Spleen (tissue), 11 donors: ENCODE results near the gene CNTLN. TPM values are rescaled to one million over a fixed set of nuclear protein-coding genes. Genes with fewer than 3 reads are reported as not detected.

Experiments used
- DNase-seq: peaks from one replicate; pipeline ENCODE4 v3.0.0-alpha.2; 2020
- H3K27ac ChIP-seq, 8 donors: fragments of 200-600 bp; sonication (generic) in 7 of 8; 1 replicate in 4 of 8; 2 replicates in 4 of 8; pipeline versions ENCODE4 v1.5.0 to v1.8.0; 2016 to 2021; ENCODE audit warnings: inconsistent platforms in 4 of 8, mild to moderate bottlenecking in 4 of 8, moderate library complexity in 1 of 8
- H3K27me3 ChIP-seq, 7 donors: fragments of 200-600 bp; sonication (generic) in 6 of 7; replicated peaks in 1 of 7; 1 replicate in 4 of 7; 2 replicates in 3 of 7; pipeline versions ENCODE4 v1.5.0 to v1.8.0; 2016 to 2021; ENCODE audit warnings: inconsistent platforms in 3 of 7, mild to moderate bottlenecking in 1 of 7
- H3K36me3 ChIP-seq, 6 donors: fragments of 200-600 bp; sonication (generic) in 5 of 6; 1 replicate in 4 of 6; 2 replicates in 2 of 6; pipeline versions ENCODE4 v1.5.0 to v1.8.0; 2016 to 2021; ENCODE audit warnings: inconsistent platforms in 2 of 6
- H3K4me1 ChIP-seq, 6 donors: fragments of 200-600 bp; sonication (generic) in 5 of 6; 1 replicate in 3 of 6; 2 replicates in 3 of 6; pipeline versions ENCODE4 v1.5.0 to v1.8.0; 2016 to 2021; ENCODE audit warnings: inconsistent platforms in 3 of 6
- H3K4me3 ChIP-seq, 8 donors: fragments of 200-600 bp; sonication (generic) in 7 of 8; 1 replicate in 4 of 8; 2 replicates in 4 of 8; pipeline versions ENCODE4 v1.5.0 to v1.8.0; 2016 to 2021; ENCODE audit warnings: inconsistent platforms in 4 of 8, mild to moderate bottlenecking in 4 of 8, moderate library complexity in 2 of 8
- H3K9me3 ChIP-seq, 8 donors: fragments of 200-600 bp; sonication (generic) in 7 of 8; 1 replicate in 4 of 8; 2 replicates in 4 of 8; pipeline versions ENCODE4 v1.5.0 to v1.8.0; 2016 to 2021; ENCODE audit warnings: inconsistent platforms in 4 of 8
- CTCF ChIP-seq, 11 experiments: fragments of 200-600 bp in 7 of 11; fragments of 450-650 bp in 4 of 11; sonication (generic) in 4 of 11; IDR thresholded peaks in 8 of 11; conservative IDR thresholded peaks in 3 of 11; 1 replicate in 7 of 11; 2 replicates in 4 of 11; pipeline versions ENCODE4 v1.4.0 to v1.8.0; 2016 to 2021; ENCODE audit warnings: antibody characterized with exemption in 11 of 11, inconsistent platforms in 4 of 11, mild to moderate bottlenecking in 1 of 11
- POLR2A ChIP-seq, 3 donors: fragments of 450-650 bp; IDR thresholded peaks; one replicate each; pipeline ENCODE4 v1.5.1; 2017; ENCODE audit warnings: antibody characterized with exemption in 3 of 3, mild to moderate bottlenecking in 1 of 3
- POLR2AphosphoS5 ChIP-seq, 3 donors: sonication (generic); formaldehyde crosslinking; IDR thresholded peaks; one replicate each; pipeline ENCODE4 v1.5.1; 2017; ENCODE audit warnings: antibody characterized with exemption in 3 of 3
- WGBS, 5 donors: extraction: QIAGEN DNeasy Blood & Tissue Kit in 3 of 5; methylation state at CpG; one replicate each; pipeline versions ENCODE4 v1.1.5 to v1.1.7; 2013 to 2018; 5-methylcytosine and 5-hydroxymethylcytosine counted together
- intact Hi-C: fragments of 100-400 bp; cut with DNase I; formaldehyde crosslinking; loops from one replicate; pipeline ENCODE4 v1.15.0; 2023; ENCODE audit warnings: low total_unique reads
- polyA plus RNA-seq, 3 donors: library from polyadenylated mRNA; stranded (reverse); fragments of 200-250 nt; gene quantifications; one replicate each; pipeline ENCODE4 v1.2.1, GENCODE V29; 2013
- total RNA-seq, 7 donors: library from RNA; depleted of rRNA in 3 of 7; stranded (reverse); fragments of >200 nt in 3 of 7; fragmentation: NEBNext Ultra II Directional in 4 of 7; extraction: Animal tissue kit (Norgen Biotek cat#: 25700) in 4 of 7; gene quantifications; one replicate each; pipeline versions ENCODE4 v1.1.0 to v1.2.1, GENCODE V29; 2016 to 2021
- donor health status: healthy with polysubstance abuse.
- donor health status: DM: no; HTN: no; CAD: no; lungs with moderate emphysema.
- donor health status: DM: no; HTN: no; CAD: no.
- donor health status: Bipolar disorder and iron deficiency.
- donor health status: healthy.
- donor health status: DM: no; HTN: no; CAD: no.
- donor health status: DM: yes; HTN: yes; CAD: no.

The CNTLN gene
- total and polyA plus RNA-seq, 10 donors = 1.1 to 26.2 (median 9.8) TPM

GRCh38 chr9:17318821-17319320, 184.0 kb downstream of the CNTLN start:
- Histone ChIP-seq H3K36me3 (no peaks in the 10 kb centered on the region), H3K27ac (no peak overlapping the region), H3K4me1 (peaks cover 0 to 3% (median 0%) of the 10 kb centered on the region in 6 donors), H3K4me3 (no peak overlapping the region), H3K27me3 (no peaks in the 10 kb centered on the region), H3K9me3 (no peaks in the 10 kb centered on the region)
- DNase-seq = no peak
- 92 to 97% (median 94%) methylated on average over 4 of the region's 4 CpGs for WGBS, 5 donors
- no peak for TF ChIP-seq POLR2A (IDR thresholded peaks at IDR 0.05)
- no peak for TF ChIP-seq CTCF (IDR thresholded peaks at IDR 0.05 in 8 of 11, conservative IDR thresholded peaks at IDR 0.05 in 3 of 11)
- TF ChIP-seq POLR2AphosphoS5 (IDR thresholded peaks at IDR 0.05) = no peak
- intact Hi-C loops = no loop called here

- TF ChIP-seq CTCF (IDR thresholded peaks at IDR 0.05 in 8 of 11, conservative IDR thresholded peaks at IDR 0.05 in 3 of 11) (no peak), POLR2AphosphoS5 (IDR thresholded peaks at IDR 0.05) (no peak), POLR2A (IDR thresholded peaks at IDR 0.05) (no peak)
- Histone ChIP-seq H3K4me3 (no peak overlapping the region), H3K9me3 (no peaks in the 10 kb centered on the region), H3K4me1 (peaks cover 0 to 3% (median 0%) of the 10 kb centered on the region in 6 donors), H3K27ac (no peak overlapping the region), H3K27me3 (no peaks in the 10 kb centered on the region), H3K36me3 (no peaks in the 10 kb centered on the region)
- intact Hi-C loops = no loop called here
- 80 to 91% (median 87%) methylated on average over 1 of the region's 1 CpG for WGBS, 5 donors
- no peak for DNase-seq
Measured at GRCh38 chr9:17319864-17320263, 185.0 kb downstream of the CNTLN start.

- intact Hi-C loops = no loop called here
- Histone ChIP-seq H3K4me3 (no peak overlapping the region), H3K4me1 (peaks cover 0 to 3% (median 0%) of the 10 kb centered on the region in 6 donors), H3K27ac (no peak overlapping the region), H3K9me3 (no peaks in the 10 kb centered on the region), H3K27me3 (no peaks in the 10 kb centered on the region), H3K36me3 (peaks cover 0 to 5% (median 0%) of the 10 kb centered on the region in 6 donors)
- TF ChIP-seq POLR2AphosphoS5 (IDR thresholded peaks at IDR 0.05) = no peak
- no peak for TF ChIP-seq POLR2A (IDR thresholded peaks at IDR 0.05)
- TF ChIP-seq CTCF (IDR thresholded peaks at IDR 0.05 in 8 of 11, conservative IDR thresholded peaks at IDR 0.05 in 3 of 11) = no peak
- 93 to 99% (median 96%) methylated on average over 10 of the region's 10 CpGs for WGBS, 5 donors
- DNase-seq = no peak
Measured at GRCh38 chr9:17322882-17323864, 188.3 kb downstream of the CNTLN start.

- H3K27me3 ChIP-seq = no peaks in the 10 kb centered on the region
- no peaks in the 10 kb centered on the region for H3K9me3 ChIP-seq
- no peak overlapping the region for H3K27ac ChIP-seq
- no peak for DNase-seq
- no peaks in the 10 kb centered on the region for H3K4me1 ChIP-seq
- intact Hi-C loops = no loop called here
- H3K36me3 ChIP-seq = peaks cover 0 to 5% (median 0%) of the 10 kb centered on the region in 6 donors
- WGBS, 5 donors = 89 to 95% (median 94%) methylated on average over 2 of the region's 2 CpGs
- H3K4me3 ChIP-seq = no peak overlapping the region
- TF ChIP-seq CTCF (IDR thresholded peaks at IDR 0.05 in 8 of 11, conservative IDR thresholded peaks at IDR 0.05 in 3 of 11) = no peak
- TF ChIP-seq POLR2A (IDR thresholded peaks at IDR 0.05) = no peak
- no peak for TF ChIP-seq POLR2AphosphoS5 (IDR thresholded peaks at IDR 0.05)
Measured at GRCh38 chr9:17328331-17328730, 193.5 kb downstream of the CNTLN start.
